ENCODE results near the gene PRKN.

DNA sequence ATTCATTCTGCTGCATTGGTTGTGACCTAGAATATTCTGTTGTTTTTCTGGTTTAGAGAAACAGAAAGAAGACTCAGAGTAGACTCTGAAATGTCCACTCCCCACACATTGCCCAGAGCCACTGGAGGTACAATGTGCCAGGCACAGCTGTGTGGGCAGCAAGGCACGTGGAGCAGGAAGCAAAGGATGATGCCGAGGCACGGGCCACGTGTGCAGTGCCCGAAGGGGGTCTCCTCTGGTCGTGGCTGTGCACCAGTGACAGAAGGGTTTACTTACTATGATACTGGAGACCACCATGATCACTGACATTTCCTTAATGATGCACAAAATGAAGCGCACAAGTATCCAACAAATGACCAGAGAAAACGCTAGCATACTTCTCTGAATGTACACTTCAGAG, 488.9 kb downstream of the PRKN start:
- TF ChIP-seq ZFP3 (CRISPR knock-in tag; IDR thresholded peaks at IDR 0.05) (no peak), TCF4 (CRISPR knock-in tag; IDR thresholded peaks at IDR 0.05; ENCODE audit: borderline replicate concordance) (no peak), SNAI2 (CRISPR knock-in tag; IDR thresholded peaks at IDR 0.05) (no peak), ZC3H10 (CRISPR knock-in tag; IDR thresholded peaks at IDR 0.05) (no peak), ZFP30 (CRISPR knock-in tag; IDR thresholded peaks at IDR 0.05) (no peak), TSHZ2 (CRISPR knock-in tag; IDR thresholded peaks at IDR 0.05) (no peak), ZNF70 (CRISPR knock-in tag; IDR thresholded peaks at IDR 0.05) (no peak), ESRRG (CRISPR knock-in tag; IDR thresholded peaks at IDR 0.05) (no peak), ARNTL (CRISPR knock-in tag; IDR thresholded peaks at IDR 0.05; ENCODE audit: borderline replicate concordance, low read depth) (no peak), OSR1 (CRISPR knock-in tag; IDR thresholded peaks at IDR 0.05) (no peak), ZNF565 (CRISPR knock-in tag; conservative IDR thresholded peaks at IDR 0.05; ENCODE audit: low read depth) (no peak)
- TF ChIP-seq, protein P1, sequence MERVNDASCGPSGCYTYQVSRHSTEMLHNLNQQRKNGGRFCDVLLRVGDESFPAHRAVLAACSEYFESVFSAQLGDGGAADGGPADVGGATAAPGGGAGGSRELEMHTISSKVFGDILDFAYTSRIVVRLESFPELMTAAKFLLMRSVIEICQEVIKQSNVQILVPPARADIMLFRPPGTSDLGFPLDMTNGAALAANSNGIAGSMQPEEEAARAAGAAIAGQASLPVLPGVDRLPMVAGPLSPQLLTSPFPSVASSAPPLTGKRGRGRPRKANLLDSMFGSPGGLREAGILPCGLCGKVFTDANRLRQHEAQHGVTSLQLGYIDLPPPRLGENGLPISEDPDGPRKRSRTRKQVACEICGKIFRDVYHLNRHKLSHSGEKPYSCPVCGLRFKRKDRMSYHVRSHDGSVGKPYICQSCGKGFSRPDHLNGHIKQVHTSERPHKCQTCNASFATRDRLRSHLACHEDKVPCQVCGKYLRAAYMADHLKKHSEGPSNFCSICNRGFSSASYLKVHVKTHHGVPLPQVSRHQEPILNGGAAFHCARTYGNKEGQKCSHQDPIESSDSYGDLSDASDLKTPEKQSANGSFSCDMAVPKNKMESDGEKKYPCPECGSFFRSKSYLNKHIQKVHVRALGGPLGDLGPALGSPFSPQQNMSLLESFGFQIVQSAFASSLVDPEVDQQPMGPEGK (CRISPR knock-in tag; IDR thresholded peaks at IDR 0.05; ENCODE audit: borderline replicate concordance): no peak

All from SK-N-SH treated with all-trans-retinoic acid at 6 μM for 48 hours (cell line).